ENCODE measurements around the gene RBM26. TPM values are rescaled to one million over a fixed set of nuclear protein-coding genes. Genes with fewer than 3 reads are reported as not detected.
A peak's percentile ranks its signal among the peaks of the same experiment; 100 is the strongest.

Gene RBM26
- total RNA-seq, 4 donors from 2014 or later: 13.9 to 52.7 (median 45.1) TPM

DNA sequence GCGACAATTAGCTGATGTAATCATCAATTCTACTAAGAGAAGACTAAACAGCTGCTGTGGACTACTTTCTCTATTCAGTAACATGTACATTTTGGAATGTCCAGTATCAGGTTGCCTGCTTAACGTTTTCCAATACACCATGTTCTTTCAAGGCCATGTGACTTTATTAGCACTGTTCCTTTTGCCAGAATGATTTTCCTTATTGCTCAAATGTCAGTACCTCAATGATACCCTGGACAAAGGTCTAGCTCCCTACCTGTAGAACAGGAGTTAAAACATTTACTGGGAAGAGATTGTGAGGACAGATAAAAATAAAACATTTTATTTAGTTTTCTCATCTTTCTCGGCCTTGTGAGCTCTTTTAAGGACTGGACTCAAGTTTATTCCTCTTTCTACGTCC is 3.8 kb upstream of the RBM26 start:
- WGBS, 2 donors (ENCODE audit: low coverage in 1 of 2): 29 to 46% methylated on average over 4 of the region's 4 CpGs
- TF ChIP-seq POLR2AphosphoS5 (IDR thresholded peaks at IDR 0.05) (peak in 1 of 3 donors; percentile 53), POLR2A (IDR thresholded peaks at IDR 0.05) (no peak), EP300 (IDR thresholded peaks at IDR 0.05; ENCODE audit: low read depth) (no peak)
- TF ChIP-seq, protein P1, sequence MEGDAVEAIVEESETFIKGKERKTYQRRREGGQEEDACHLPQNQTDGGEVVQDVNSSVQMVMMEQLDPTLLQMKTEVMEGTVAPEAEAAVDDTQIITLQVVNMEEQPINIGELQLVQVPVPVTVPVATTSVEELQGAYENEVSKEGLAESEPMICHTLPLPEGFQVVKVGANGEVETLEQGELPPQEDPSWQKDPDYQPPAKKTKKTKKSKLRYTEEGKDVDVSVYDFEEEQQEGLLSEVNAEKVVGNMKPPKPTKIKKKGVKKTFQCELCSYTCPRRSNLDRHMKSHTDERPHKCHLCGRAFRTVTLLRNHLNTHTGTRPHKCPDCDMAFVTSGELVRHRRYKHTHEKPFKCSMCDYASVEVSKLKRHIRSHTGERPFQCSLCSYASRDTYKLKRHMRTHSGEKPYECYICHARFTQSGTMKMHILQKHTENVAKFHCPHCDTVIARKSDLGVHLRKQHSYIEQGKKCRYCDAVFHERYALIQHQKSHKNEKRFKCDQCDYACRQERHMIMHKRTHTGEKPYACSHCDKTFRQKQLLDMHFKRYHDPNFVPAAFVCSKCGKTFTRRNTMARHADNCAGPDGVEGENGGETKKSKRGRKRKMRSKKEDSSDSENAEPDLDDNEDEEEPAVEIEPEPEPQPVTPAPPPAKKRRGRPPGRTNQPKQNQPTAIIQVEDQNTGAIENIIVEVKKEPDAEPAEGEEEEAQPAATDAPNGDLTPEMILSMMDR (IDR thresholded peaks at IDR 0.05): no peak
- Histone ChIP-seq H3K4me3 (no peak overlapping the region), H3K4me1 (peaks cover 9 to 39% (median 19%) of the 10 kb centered on the region in 4 donors), H3K27me3 (no peaks in the 10 kb centered on the region), H3K27ac (peak overlapping the region; percentile 62 to 72 (median 64)), H3K36me3 (no peaks in the 10 kb centered on the region), H3K9me3 (no peaks in the 10 kb centered on the region)
- in situ Hi-C loops (cut with MboI; ENCODE audit: low pct_ligation_motif_present in 1 of 4, low pct_unique_long_range_greater_than_20kb in 1 of 4, low sequenced_read_pairs in 3 of 4): no loop called here
- no peak for DNase-seq
- intact Hi-C loops (cut with DNase I; ENCODE audit: low total_unique reads): loop anchor here (10.0 kb wide), 1 partner anchor 65 kb away; no protein-coding TSS in a partner anchor

DNA sequence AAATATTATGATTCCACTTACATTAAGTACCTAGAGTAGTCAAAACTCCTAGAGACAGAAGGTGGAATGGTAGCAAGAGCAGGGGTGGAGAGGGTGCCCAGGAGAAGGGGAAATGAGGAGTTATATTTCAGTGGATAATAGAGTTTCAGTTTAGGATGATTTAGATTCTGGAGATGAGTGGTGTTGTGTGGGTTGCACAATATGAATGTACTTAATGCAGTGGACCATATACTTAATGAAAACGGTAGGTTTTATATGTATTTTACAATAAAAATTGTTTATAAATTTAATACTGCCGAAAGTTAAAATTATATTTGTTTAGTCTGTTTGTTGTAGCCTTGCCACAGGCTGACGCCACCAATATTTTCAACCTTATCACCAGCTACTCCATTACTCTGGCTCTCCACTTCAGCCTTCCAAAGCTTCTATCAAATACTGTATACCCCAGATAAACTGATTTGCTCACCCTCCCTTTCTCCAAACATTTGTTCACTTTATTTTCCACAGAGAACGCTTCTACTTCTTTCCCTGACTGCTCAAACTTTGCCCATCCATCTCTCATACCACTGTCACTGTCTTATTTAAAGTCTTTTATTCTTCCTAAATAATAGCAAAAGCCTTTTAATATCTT is 1.4 kb upstream of the RBM26 start:
- H3K9me3 ChIP-seq: no peaks in the 10 kb centered on the region
- H3K4me3 ChIP-seq: peak overlapping the region in 1 of 4 donors; percentile 85
- peaks cover 21 to 63% (median 42%) of the 10 kb centered on the region in 4 donors for H3K4me1 ChIP-seq
- DNase-seq: no peak
- H3K36me3 ChIP-seq: no peaks in the 10 kb centered on the region
- in situ Hi-C loops (cut with MboI; ENCODE audit: low pct_ligation_motif_present in 1 of 4, low pct_unique_long_range_greater_than_20kb in 1 of 4, low sequenced_read_pairs in 3 of 4): no loop called here
- TF ChIP-seq, protein P1 (IDR thresholded peaks at IDR 0.05): no peak
- 70 to 72% methylated on average over 4 of the region's 4 CpGs for WGBS, 2 donors (ENCODE audit: low coverage in 1 of 2)
- no peaks in the 10 kb centered on the region for H3K27me3 ChIP-seq
- H3K27ac ChIP-seq: peak overlapping the region in 2 of 4 donors; percentile 95 to 98
- intact Hi-C loops (cut with DNase I; ENCODE audit: low total_unique reads): loop anchor here (10.0 kb wide), 1 partner anchor 67 kb away; no protein-coding TSS in a partner anchor

DNA sequence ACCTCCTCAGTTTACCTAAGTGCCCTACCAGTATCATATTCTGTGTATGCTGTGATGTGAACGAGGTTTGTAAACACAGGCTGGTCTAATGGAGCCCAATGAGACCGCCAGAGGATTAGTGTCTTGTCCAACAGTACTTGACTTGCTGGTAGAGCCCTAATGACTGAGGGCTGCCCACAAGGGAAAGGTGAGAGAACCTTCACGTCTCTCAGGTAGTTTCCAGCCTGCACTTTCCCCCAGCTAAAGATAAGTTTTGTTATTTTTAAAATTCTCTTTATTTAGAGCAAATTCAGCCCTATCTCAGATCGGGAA is 498 bp upstream of the RBM26 start:
- intact Hi-C loops (cut with DNase I; ENCODE audit: low total_unique reads): loop anchor here (10.0 kb wide), 1 partner anchor 68 kb away; no protein-coding TSS in a partner anchor

DNA sequence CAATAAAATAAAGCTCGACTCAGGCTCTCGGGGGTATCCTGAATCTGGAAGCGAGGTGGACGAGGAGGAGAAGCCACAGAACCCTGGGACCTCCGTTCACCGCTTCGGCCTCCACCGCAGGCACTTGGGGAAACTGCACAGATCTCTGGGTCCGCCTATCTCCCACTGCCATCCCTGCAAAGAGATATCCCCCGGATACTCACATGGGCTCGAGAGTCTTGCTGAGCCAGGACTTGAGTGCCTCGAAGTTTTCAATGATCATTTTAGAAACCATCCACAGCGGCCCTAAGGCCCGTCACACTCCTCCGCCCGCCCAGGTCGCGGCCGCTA is 589 bp downstream of the RBM26 start:
- DNase-seq: no peak
- H3K27me3 ChIP-seq: no peaks in the 10 kb centered on the region
- H3K4me1 ChIP-seq: peaks cover 28 to 73% (median 48%) of the 10 kb centered on the region in 4 donors
- intact Hi-C loops (cut with DNase I; ENCODE audit: low total_unique reads): loop anchor here (10.0 kb wide), 1 partner anchor 69 kb away; no protein-coding TSS in a partner anchor
- H3K36me3 ChIP-seq: no peaks in the 10 kb centered on the region
- H3K27ac ChIP-seq: peak overlapping the region; percentile 95 to 98 (median 96)
- no peaks in the 10 kb centered on the region for H3K9me3 ChIP-seq
- whole genome bisulfite sequencing, 2 donors (ENCODE audit: low coverage in 1 of 2): 0% methylated on average over 2 to 11 of the region's 19 CpGs
- in situ Hi-C loops (cut with MboI; ENCODE audit: low pct_ligation_motif_present in 1 of 4, low pct_unique_long_range_greater_than_20kb in 1 of 4, low sequenced_read_pairs in 3 of 4): no loop called here
- H3K4me3 ChIP-seq: peak overlapping the region; percentile 65 to 97 (median 91)
- TF ChIP-seq POLR2A (IDR thresholded peaks at IDR 0.05) (no peak), POLR2AphosphoS5 (IDR thresholded peaks at IDR 0.05) (no peak), EP300 (IDR thresholded peaks at IDR 0.05; ENCODE audit: low read depth) (no peak)
- TF ChIP-seq, protein P1 (IDR thresholded peaks at IDR 0.05): no peak

More for the DNA sequence above, 498 bp upstream of the RBM26 start:
- H3K4me1 ChIP-seq: peaks cover 24 to 70% (median 48%) of the 10 kb centered on the region in 4 donors
- no peaks in the 10 kb centered on the region for H3K36me3 ChIP-seq
- TF ChIP-seq EP300 (IDR thresholded peaks at IDR 0.05; ENCODE audit: low read depth): no peak
- TF ChIP-seq, protein P1 (IDR thresholded peaks at IDR 0.05): peak in 1 of 5 experiments; percentile 18
- in situ Hi-C loops (cut with MboI; ENCODE audit: low pct_ligation_motif_present in 1 of 4, low pct_unique_long_range_greater_than_20kb in 1 of 4, low sequenced_read_pairs in 3 of 4): no loop called here
- H3K4me3 ChIP-seq: peak overlapping the region; percentile 65 to 97 (median 91)
- H3K27me3 ChIP-seq: no peaks in the 10 kb centered on the region
- 1 to 17% methylated on average over 1 to 4 of the region's 4 CpGs for WGBS, 2 donors (ENCODE audit: low coverage in 1 of 2)
- no peaks in the 10 kb centered on the region for H3K9me3 ChIP-seq
- H3K27ac ChIP-seq: peak overlapping the region; percentile 95 to 98 (median 96)
- DNase-seq: no peak
